Endodermal cell (in vitro differentiated cells): ENCODE data around the gene CARD11. TPM values are rescaled to one million over a fixed set of nuclear protein-coding genes. Genes with fewer than 3 reads are reported as not detected.
A peak's percentile ranks its signal among the peaks of the same experiment; 100 is the strongest.

Experiments used
- DNase-seq: peaks from one replicate; pipeline ENCODE4 v3.0.0-alpha.2; 2017
- H3K27ac ChIP-seq: 2 replicates; pipeline ENCODE4 v1.5.1; 2013; ENCODE audit warnings: mild to moderate bottlenecking, low read depth, low read length, moderate library complexity
- H3K27me3 ChIP-seq: 2 replicates; pipeline ENCODE4 v1.6.1; 2013; ENCODE audit warnings: mild to moderate bottlenecking, low read length, moderate library complexity; ENCODE audit not compliant: insufficient read depth, control insufficient read depth, poor library complexity, severe bottlenecking
- H3K36me3 ChIP-seq: 2 replicates; pipeline ENCODE4 v1.7.0; 2013; ENCODE audit warnings: mild to moderate bottlenecking, low read length, moderate library complexity; ENCODE audit not compliant: control insufficient read depth, insufficient read depth
- H3K4me1 ChIP-seq: one replicate; pipeline ENCODE4 v1.7.0; 2013; ENCODE audit warnings: low read length; ENCODE audit not compliant: control insufficient read depth, insufficient read depth
- H3K4me3 ChIP-seq: 2 replicates; pipeline ENCODE4 v1.5.1; 2013; ENCODE audit warnings: mild to moderate bottlenecking, low read length, moderate library complexity
- H3K9ac ChIP-seq: 2 replicates; pipeline ENCODE4 v1.6.1; 2013; ENCODE audit warnings: mild to moderate bottlenecking, low read length, moderate library complexity; ENCODE audit not compliant: poor library complexity, severe bottlenecking; ENCODE audit errors: extremely low read depth
- H3K9me3 ChIP-seq: 2 replicates; pipeline ENCODE4 v1.6.1; 2013; ENCODE audit warnings: mild to moderate bottlenecking, low read length, moderate library complexity; ENCODE audit not compliant: control insufficient read depth
- H3K27ac Mint-ChIP-seq: 2 replicates; pipeline ENCODE4 v1.8.0; 2020; ENCODE audit warnings: mixed read lengths
- H3K27me3 Mint-ChIP-seq: 2 replicates; pipeline ENCODE4 v1.8.0; 2021; ENCODE audit warnings: mild to moderate bottlenecking, mixed read lengths; ENCODE audit not compliant: insufficient read depth
- H3K36me3 Mint-ChIP-seq: 2 replicates; pipeline ENCODE4 v1.8.0; 2020; ENCODE audit warnings: low read depth, mixed read lengths
- H3K4me1 Mint-ChIP-seq: 2 replicates; pipeline ENCODE4 v1.8.0; 2020; ENCODE audit warnings: mixed read lengths
- H3K4me3 Mint-ChIP-seq: 2 replicates; pipeline ENCODE4 v1.8.0; 2020; ENCODE audit warnings: mild to moderate bottlenecking, moderate library complexity, mixed read lengths
- H3K9me3 Mint-ChIP-seq: 2 replicates; pipeline ENCODE4 v1.8.0; 2020; ENCODE audit warnings: mild to moderate bottlenecking, mixed read lengths
- WGBS, 2 experiments: methylation state at CpG; one replicate each; pipeline versions ENCODE4 v1.1.5 to v1.1.7; 2013; ENCODE audit warnings: missing lambda C conversion rate in 2 of 2, mixed read lengths in 1 of 2; ENCODE audit not compliant: insufficient coverage in 1 of 2, insufficient read length in 1 of 2; 5-methylcytosine and 5-hydroxymethylcytosine counted together
- total RNA-seq, 2 donors: library from RNA; stranded (reverse); fragmentation: NEBNext Ultra II Directional in 1 of 2; extraction: Animal tissue kit (Norgen Biotek cat#: 25700) in 1 of 2; gene quantifications; 2 replicates in 1 of 2; 3 replicates in 1 of 2; pipeline ENCODE4 v1.2.1, GENCODE V29; 2021
- TF ChIP-seq, protein P1 (sequence below): fragments of 200-600 bp; sonication (generic); conservative IDR thresholded peaks from 2 replicates; pipeline ENCODE4 v1.5.0; 2021; ENCODE audit warnings: antibody characterized with exemption, mild to moderate bottlenecking

The CARD11 gene
- total RNA-seq, 2 donors from 2014 or later, result 7.2 to 10.8 TPM

DNA sequence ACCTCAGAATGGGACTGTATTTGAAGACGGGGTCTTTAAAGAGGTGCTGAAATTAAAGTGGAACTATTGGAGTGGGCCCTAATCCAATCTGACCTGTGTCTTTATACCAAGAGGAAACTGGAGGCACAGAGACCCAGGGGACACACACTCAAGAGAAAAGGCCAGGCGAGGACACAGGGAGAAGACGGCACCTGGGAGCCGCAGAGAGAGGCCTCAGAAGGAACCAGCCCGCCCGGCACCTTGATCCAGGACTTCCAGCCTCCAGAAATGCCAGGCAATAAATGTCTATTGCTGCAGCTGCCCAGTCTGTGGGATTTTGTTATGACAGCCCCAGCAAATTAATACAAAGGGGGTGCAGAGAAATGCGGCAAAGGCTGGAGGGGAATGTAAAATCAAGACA, 10.5 kb downstream of the CARD11 start:
- no peaks in the 10 kb centered on the region for H3K27me3 Mint-ChIP-seq
- Histone ChIP-seq H3K9ac (no peak overlapping the region), H3K4me3 (no peak overlapping the region), H3K27me3 (no peaks in the 10 kb centered on the region), H3K27ac (no peak overlapping the region), H3K9me3 (no peaks in the 10 kb centered on the region), H3K36me3 (no peaks in the 10 kb centered on the region), H3K4me1 (peaks cover 1% of the 10 kb centered on the region)
- H3K36me3 Mint-ChIP-seq, result no peaks in the 10 kb centered on the region
- H3K4me1 Mint-ChIP-seq, result peaks cover 12% of the 10 kb centered on the region
- no peak overlapping the region for H3K4me3 Mint-ChIP-seq
- H3K9me3 Mint-ChIP-seq, result no peaks in the 10 kb centered on the region
- no peak for DNase-seq
- peak overlapping the region; percentile 4 for H3K27ac Mint-ChIP-seq
- TF ChIP-seq, protein P1, sequence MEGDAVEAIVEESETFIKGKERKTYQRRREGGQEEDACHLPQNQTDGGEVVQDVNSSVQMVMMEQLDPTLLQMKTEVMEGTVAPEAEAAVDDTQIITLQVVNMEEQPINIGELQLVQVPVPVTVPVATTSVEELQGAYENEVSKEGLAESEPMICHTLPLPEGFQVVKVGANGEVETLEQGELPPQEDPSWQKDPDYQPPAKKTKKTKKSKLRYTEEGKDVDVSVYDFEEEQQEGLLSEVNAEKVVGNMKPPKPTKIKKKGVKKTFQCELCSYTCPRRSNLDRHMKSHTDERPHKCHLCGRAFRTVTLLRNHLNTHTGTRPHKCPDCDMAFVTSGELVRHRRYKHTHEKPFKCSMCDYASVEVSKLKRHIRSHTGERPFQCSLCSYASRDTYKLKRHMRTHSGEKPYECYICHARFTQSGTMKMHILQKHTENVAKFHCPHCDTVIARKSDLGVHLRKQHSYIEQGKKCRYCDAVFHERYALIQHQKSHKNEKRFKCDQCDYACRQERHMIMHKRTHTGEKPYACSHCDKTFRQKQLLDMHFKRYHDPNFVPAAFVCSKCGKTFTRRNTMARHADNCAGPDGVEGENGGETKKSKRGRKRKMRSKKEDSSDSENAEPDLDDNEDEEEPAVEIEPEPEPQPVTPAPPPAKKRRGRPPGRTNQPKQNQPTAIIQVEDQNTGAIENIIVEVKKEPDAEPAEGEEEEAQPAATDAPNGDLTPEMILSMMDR, result no peak
- WGBS, 2 experiments, result 83 to 89% methylated on average over 5 to 7 of the region's 7 CpGs

DNA sequence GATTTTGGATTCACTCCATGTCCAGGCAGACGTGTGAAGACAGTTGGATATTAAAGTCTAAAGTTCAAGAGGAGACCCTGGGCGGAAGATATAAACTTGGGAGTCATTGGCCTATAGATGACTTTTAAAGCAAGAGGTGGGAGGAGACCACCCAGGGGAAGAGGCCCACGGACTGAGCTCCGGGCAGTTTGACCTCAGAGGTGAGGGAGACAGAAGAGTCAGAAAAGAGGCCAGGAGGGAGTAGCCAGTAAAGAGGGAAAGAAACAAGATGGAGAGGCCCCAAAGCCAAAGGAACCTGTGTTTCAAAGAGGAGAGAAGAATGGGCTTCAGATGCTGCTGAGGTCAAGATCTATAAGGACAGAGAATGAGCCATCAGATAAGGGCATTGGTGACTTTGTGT, 11.4 kb downstream of the CARD11 start:
- Mint-ChIP-seq H3K36me3 (no peaks in the 10 kb centered on the region), H3K9me3 (no peaks in the 10 kb centered on the region), H3K4me1 (peaks cover 15% of the 10 kb centered on the region), H3K27ac (no peak overlapping the region), H3K4me3 (no peak overlapping the region), H3K27me3 (no peaks in the 10 kb centered on the region)
- Histone ChIP-seq H3K36me3 (no peaks in the 10 kb centered on the region), H3K27ac (no peak overlapping the region), H3K4me3 (no peak overlapping the region), H3K9me3 (no peaks in the 10 kb centered on the region), H3K9ac (no peak overlapping the region), H3K4me1 (peaks cover 4% of the 10 kb centered on the region), H3K27me3 (no peaks in the 10 kb centered on the region)
- no peak for DNase-seq
- WGBS, 2 experiments, result 85 to 86% methylated on average over 4 of the region's 4 CpGs
- TF ChIP-seq, protein P1, result no peak

GRCh38 chr7:3029138-3029537, 14.5 kb downstream of the CARD11 start:
- Histone ChIP-seq H3K9ac (no peak overlapping the region), H3K36me3 (no peaks in the 10 kb centered on the region), H3K27ac (peak overlapping the region; percentile 78), H3K4me3 (no peak overlapping the region), H3K27me3 (no peaks in the 10 kb centered on the region), H3K9me3 (peaks cover 7% of the 10 kb centered on the region), H3K4me1 (peaks cover 4% of the 10 kb centered on the region)
- Mint-ChIP-seq H3K9me3 (peaks cover 4% of the 10 kb centered on the region), H3K4me1 (peaks cover 15% of the 10 kb centered on the region), H3K36me3 (peaks cover 3% of the 10 kb centered on the region), H3K4me3 (no peak overlapping the region), H3K27ac (peak overlapping the region; percentile 85), H3K27me3 (no peaks in the 10 kb centered on the region)
- TF ChIP-seq, protein P1, result no peak
- 62 to 71% methylated on average over 7 to 9 of the region's 9 CpGs for WGBS, 2 experiments
- no peak for DNase-seq
